Activated naive CD4-positive, alpha-beta T cell treated with anti-CD3 and anti-CD28 coated beads, Interleukin-2, amount 50 U/mL, for 72 hours (primary cell): ENCODE data around the gene NBL1. TPM values are rescaled to one million over a fixed set of nuclear protein-coding genes. Genes with fewer than 3 reads are reported as not detected.
"Not testable (repeated sequence)": the region's sequence is repeated elsewhere in the genome, so short reads cannot be mapped to it uniquely, and the experiment has no call there.

ENCODE experiments used
- ATAC-seq, 2 donors: fragments of 150-1000 bp; cut with Tn5 transposase; 2 replicates each; pipeline ENCODE4 v1.10.0; 2021; ENCODE audit warnings: mild to moderate bottlenecking in 2 of 2, moderate library complexity in 2 of 2
- DNase-seq, 2 donors: peaks; one replicate each; pipeline ENCODE4 v3.0.0; 2021 to 2022; ENCODE audit warnings: low spot score in 2 of 2
- H3K27ac Mint-ChIP-seq, 2 donors: one replicate each; pipeline ENCODE4 v1.8.0; 2022; ENCODE audit warnings: mild to moderate bottlenecking in 2 of 2, mixed read lengths in 2 of 2
- H3K36me3 Mint-ChIP-seq, 2 donors: one replicate each; pipeline ENCODE4 v1.8.0; 2022; ENCODE audit warnings: mixed read lengths in 2 of 2
- H3K9me3 Mint-ChIP-seq, 2 donors: one replicate each; pipeline ENCODE4 v1.8.0; 2022; ENCODE audit warnings: mixed read lengths in 2 of 2
- total RNA-seq, 2 donors: library from RNA; stranded (reverse); gene quantifications; one replicate each; pipeline ENCODE4 v1.2.3, GENCODE V29; 2022

The NBL1 gene
- total RNA-seq, 2 donors from 2014 or later, result 16.2 to 24.0 TPM

GRCh38 chr1:19636749-19637148, 7.4 kb upstream of the NBL1 start:
- H3K36me3 Mint-ChIP-seq, result not testable (repeated sequence)

GRCh38 chr1:19637606-19638005, 6.5 kb upstream of the NBL1 start:
- Mint-ChIP-seq H3K27ac (no peak overlapping the region), H3K9me3 (no peaks in the 10 kb centered on the region), H3K36me3 (no peaks in the 10 kb centered on the region)
- no peak for ATAC-seq
- DNase-seq, result no peak

More at GRCh38 chr1:19636749-19637148, 7.4 kb upstream of the NBL1 start:
- H3K27ac Mint-ChIP-seq, ATAC-seq, H3K9me3 Mint-ChIP-seq, DNase-seq: not testable (repeated sequence)

- DNase-seq, ATAC-seq, H3K36me3 Mint-ChIP-seq, H3K9me3 Mint-ChIP-seq, H3K27ac Mint-ChIP-seq: not testable (repeated sequence)
Measured at GRCh38 chr1:19639228-19639627, 4.9 kb upstream of the NBL1 start.

DNA sequence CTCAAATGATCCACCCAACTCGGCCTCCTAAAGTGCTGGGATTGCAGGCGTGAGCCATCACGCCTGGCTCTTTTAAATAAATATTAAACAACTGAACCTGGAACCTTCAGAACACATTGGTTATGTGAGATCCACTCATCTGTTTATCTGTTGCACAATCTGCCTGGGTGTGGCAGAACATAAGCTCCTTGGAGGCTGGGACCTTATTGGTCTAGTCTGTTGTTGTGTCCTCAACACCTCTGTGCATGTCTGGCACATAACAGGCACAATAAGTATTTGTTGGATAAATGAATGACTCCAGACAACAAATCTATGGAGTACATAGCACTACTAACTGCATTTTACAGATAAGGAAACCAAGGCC, 4.1 kb upstream of the NBL1 start:
- ATAC-seq (no peak), DNase-seq (no peak)
- no peak overlapping the region for H3K27ac Mint-ChIP-seq

DNA sequence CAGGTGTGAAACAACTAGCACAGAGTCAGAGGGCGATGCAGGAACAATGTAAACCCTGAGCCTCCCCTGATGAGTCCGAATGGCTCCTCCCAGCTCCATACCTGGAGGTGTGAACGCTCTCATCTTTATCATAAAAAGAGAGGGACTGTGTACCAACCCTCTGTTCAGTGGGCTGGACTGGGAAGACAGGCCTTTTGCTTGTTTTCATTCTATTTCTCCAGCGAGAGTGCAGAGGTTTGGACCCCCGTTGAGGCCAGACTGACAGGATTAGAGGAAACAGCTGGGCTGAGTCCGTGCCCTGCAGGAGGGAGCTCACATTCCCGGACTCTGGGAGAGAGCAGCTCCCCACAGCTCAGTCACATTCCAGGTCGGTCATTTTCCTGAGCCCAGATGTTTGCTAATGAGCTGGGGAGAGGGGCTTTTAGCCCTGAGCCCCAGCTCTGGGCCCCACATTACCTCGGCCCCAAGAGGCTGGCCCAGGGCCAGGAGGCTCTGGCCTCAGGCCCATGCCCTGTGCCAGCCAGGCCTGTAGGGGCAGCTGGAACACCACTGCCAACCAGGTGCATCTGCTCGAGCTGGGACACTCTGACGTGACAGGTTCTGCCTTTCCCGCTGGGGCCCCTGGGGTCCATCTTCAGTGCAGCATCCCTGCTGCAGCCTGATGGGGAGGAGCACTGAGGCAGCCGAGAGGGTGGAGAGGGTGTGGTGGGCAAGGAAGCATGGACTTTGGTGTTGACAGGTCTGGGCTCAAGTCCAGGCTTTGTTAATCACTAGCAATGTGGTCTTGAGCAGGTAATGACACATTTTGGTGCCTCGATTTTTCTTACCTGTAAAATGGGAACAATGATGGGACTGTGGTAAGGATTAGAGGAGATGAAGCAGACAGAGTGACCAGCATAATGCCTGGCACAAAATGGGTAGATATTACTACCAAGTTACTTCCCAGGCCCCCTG, 3.5 kb upstream of the NBL1 start:
- no peak for DNase-seq
- ATAC-seq, result no peak
- no peak overlapping the region for H3K27ac Mint-ChIP-seq
- H3K9me3 Mint-ChIP-seq, result no peaks in the 10 kb centered on the region
- peaks cover 5 to 6% of the 10 kb centered on the region in 2 donors for H3K36me3 Mint-ChIP-seq

More for the DNA sequence above, 4.1 kb upstream of the NBL1 start:
- peaks cover 4 to 5% of the 10 kb centered on the region in 2 donors for H3K36me3 Mint-ChIP-seq
- no peaks in the 10 kb centered on the region for H3K9me3 Mint-ChIP-seq

GRCh38 chr1:19643121-19643520, 990 bp upstream of the NBL1 start:
- H3K27ac Mint-ChIP-seq, result peak overlapping the region; percentile 71 to 74
- DNase-seq, result no peak
- ATAC-seq, result no peak
- peaks cover 5 to 6% of the 10 kb centered on the region in 2 donors for H3K36me3 Mint-ChIP-seq
- no peaks in the 10 kb centered on the region for H3K9me3 Mint-ChIP-seq

DNA sequence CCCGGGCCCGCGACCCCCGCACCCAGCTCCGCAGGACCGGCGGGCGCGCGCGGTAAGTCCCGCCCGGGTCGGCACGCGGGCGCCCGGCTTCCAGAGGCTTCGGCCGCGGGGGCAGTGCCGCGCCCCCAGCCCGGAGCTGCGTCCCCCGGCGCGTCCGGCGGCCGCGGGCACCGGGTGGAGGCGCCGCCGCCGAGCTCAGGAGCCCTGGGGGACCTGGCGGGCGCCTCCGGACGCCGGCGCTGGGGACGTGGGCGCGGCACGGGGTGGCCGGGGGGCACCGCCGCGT, 227 bp downstream of the NBL1 start:
- ATAC-seq (peak in 1 of 2 donors; percentile 30), DNase-seq (no peak)
- H3K9me3 Mint-ChIP-seq, result no peaks in the 10 kb centered on the region
- H3K36me3 Mint-ChIP-seq, result peaks cover 5 to 6% of the 10 kb centered on the region in 2 donors
- peak overlapping the region in 1 of 2 donors; percentile 81 for H3K27ac Mint-ChIP-seq

DNA sequence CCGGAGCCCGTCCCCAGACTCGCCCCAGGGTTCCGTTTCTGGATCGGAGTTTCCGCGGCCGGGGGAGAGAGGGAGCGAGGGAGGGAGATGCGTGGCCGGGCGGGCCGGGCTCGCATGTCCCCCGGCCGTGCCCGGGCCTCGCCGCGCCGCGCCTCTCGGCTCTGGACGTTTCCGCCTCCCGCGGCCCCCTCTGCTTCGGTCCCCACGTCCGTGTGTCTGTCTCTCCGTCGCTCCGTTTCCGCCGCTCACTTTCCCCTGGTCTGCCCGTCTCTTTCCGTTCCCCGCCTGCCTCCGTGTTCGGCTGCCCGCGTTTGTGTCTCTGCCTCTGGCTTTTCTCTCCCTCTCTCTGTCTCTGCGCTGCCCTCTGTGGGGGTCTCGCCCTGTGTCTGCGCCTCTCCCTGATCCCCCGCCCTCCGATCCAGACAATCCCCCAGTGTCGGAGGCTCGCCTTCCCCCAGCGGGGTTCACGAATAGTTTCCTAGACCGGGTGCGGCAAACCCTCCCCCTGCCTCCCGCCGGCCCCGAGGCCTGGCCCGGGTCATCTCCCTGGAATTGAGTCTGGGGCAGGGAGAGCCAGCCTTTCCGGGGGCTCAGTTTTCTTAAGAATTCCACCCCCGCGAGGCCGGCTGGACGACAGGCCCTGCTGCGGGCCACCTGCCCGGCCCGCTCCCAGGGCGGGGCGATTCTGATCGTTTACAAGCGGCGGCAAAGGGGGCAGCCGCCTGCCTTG, 735 bp downstream of the NBL1 start:
- Mint-ChIP-seq H3K36me3 (peaks cover 5 to 6% of the 10 kb centered on the region in 2 donors), H3K9me3 (no peaks in the 10 kb centered on the region)
- ATAC-seq, result peak; percentile 34 to 39

GRCh38 chr1:19645411-19646251, 1.5 kb downstream of the NBL1 start:
- no peak for DNase-seq
- Mint-ChIP-seq H3K36me3 (peaks cover 5 to 6% of the 10 kb centered on the region in 2 donors), H3K9me3 (no peaks in the 10 kb centered on the region), H3K27ac (no peak overlapping the region)
- no peak for ATAC-seq

More for the DNA sequence above, 735 bp downstream of the NBL1 start:
- H3K27ac Mint-ChIP-seq, result peak overlapping the region; percentile 63 to 81
- peak in 1 of 2 donors; percentile 63 for DNase-seq

- DNase-seq (no peak), ATAC-seq (no peak)
- Mint-ChIP-seq H3K27ac (no peak overlapping the region), H3K9me3 (no peaks in the 10 kb centered on the region), H3K36me3 (peaks cover 5 to 6% of the 10 kb centered on the region in 2 donors)
Measured at GRCh38 chr1:19646377-19647319, 2.5 kb downstream of the NBL1 start.

GRCh38 chr1:19647643-19648042, 3.5 kb downstream of the NBL1 start:
- Mint-ChIP-seq H3K27ac (peak overlapping the region in 1 of 2 donors; percentile 52), H3K36me3 (peaks cover 5 to 6% of the 10 kb centered on the region in 2 donors), H3K9me3 (no peaks in the 10 kb centered on the region)
- ATAC-seq, result no peak
- DNase-seq, result no peak

DNA sequence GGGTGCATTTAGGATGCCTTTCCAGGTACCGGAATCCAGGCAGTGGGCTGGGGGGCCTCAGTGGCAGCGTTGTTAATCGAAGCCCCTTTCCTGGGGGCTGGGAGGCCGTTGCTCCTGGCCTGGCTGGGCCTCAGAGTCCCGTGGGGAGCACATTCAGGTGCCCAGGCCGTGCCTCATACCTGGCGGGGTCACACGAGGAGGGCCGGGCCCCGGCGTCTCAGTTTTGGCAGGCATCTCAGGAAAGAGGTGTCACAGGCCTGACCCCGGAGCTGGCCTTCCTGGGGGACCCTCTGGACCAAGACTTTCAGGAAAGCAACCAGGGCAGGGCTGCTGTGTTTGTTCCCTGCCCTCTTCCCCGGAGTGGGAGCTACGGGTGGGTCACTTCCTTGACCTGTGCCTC, 4.1 kb downstream of the NBL1 start:
- ATAC-seq, result no peak
- no peak overlapping the region for H3K27ac Mint-ChIP-seq
- H3K9me3 Mint-ChIP-seq, result no peaks in the 10 kb centered on the region
- peaks cover 5 to 6% of the 10 kb centered on the region in 2 donors for H3K36me3 Mint-ChIP-seq
- no peak for DNase-seq

DNA sequence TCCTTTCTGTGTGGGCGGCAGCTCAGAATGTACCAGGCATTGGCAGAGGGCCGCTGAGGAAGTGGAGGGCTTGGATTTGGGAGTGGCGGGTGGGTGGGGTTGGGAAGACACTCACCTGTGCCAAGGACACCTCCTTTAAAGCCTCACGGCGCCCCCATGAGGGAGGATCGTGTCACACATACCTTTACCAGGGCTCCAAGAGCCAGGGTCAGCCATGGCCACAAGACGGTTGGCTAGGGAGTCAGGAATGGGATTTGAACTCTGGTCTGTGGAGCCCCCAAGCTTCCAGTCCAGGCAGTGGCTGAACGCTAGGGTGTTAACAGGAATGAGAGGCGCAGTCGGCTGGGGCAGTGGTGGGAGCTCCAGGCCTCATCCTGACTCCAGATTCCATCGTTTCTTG, 4.6 kb downstream of the NBL1 start:
- DNase-seq (peak in 1 of 2 donors; percentile 45), ATAC-seq (no peak)
- Mint-ChIP-seq H3K36me3 (peaks cover 5 to 6% of the 10 kb centered on the region in 2 donors), H3K9me3 (no peaks in the 10 kb centered on the region), H3K27ac (no peak overlapping the region)

GRCh38 chr1:19650416-19651140, 6.5 kb downstream of the NBL1 start:
- no peak for DNase-seq
- Mint-ChIP-seq H3K27ac (no peak overlapping the region), H3K9me3 (no peaks in the 10 kb centered on the region), H3K36me3 (no peaks in the 10 kb centered on the region)
- no peak for ATAC-seq

- Mint-ChIP-seq H3K9me3 (no peaks in the 10 kb centered on the region), H3K36me3 (no peaks in the 10 kb centered on the region), H3K27ac (no peak overlapping the region)
- DNase-seq (peak in 1 of 2 donors; percentile 47), ATAC-seq (peak; percentile 65 to 70)
Measured at GRCh38 chr1:19651141-19651737, 7.1 kb downstream of the NBL1 start.
